Adipocyte (in vitro differentiated cells): ENCODE data around the gene SEMA3C.

Source experiments
- DNase-seq: peaks from one replicate; pipeline ENCODE4 v3.0.0-alpha.2; 2015; ENCODE audit warnings: low read depth
- H3K27me3 ChIP-seq: replicated peaks from 2 replicates; pipeline ENCODE4 v1.7.0; 2013; ENCODE audit warnings: mild to moderate bottlenecking, low read length, moderate library complexity; ENCODE audit not compliant: control insufficient read depth, insufficient read depth
- H3K36me3 ChIP-seq: 2 replicates; pipeline ENCODE4 v1.7.0; 2013; ENCODE audit warnings: low read length, mild to moderate bottlenecking, moderate library complexity; ENCODE audit not compliant: control insufficient read depth, insufficient read depth, severe bottlenecking
- H3K4me1 ChIP-seq: 2 replicates; pipeline ENCODE4 v1.7.0; 2013; ENCODE audit warnings: mild to moderate bottlenecking, low read length, moderate library complexity; ENCODE audit not compliant: control insufficient read depth, insufficient read depth
- H3K4me3 ChIP-seq: 2 replicates; pipeline ENCODE4 v1.7.0; 2013; ENCODE audit warnings: mild to moderate bottlenecking, low read length, moderate library complexity
- H3K9ac ChIP-seq: 2 replicates; pipeline ENCODE4 v1.7.0; 2013; ENCODE audit warnings: mild to moderate bottlenecking, low read length, moderate library complexity
- H3K9me3 ChIP-seq: 2 replicates; pipeline ENCODE4 v1.7.0; 2013; ENCODE audit warnings: mild to moderate bottlenecking, low read length, moderate library complexity; ENCODE audit not compliant: control insufficient read depth

Gene SEMA3C

DNA sequence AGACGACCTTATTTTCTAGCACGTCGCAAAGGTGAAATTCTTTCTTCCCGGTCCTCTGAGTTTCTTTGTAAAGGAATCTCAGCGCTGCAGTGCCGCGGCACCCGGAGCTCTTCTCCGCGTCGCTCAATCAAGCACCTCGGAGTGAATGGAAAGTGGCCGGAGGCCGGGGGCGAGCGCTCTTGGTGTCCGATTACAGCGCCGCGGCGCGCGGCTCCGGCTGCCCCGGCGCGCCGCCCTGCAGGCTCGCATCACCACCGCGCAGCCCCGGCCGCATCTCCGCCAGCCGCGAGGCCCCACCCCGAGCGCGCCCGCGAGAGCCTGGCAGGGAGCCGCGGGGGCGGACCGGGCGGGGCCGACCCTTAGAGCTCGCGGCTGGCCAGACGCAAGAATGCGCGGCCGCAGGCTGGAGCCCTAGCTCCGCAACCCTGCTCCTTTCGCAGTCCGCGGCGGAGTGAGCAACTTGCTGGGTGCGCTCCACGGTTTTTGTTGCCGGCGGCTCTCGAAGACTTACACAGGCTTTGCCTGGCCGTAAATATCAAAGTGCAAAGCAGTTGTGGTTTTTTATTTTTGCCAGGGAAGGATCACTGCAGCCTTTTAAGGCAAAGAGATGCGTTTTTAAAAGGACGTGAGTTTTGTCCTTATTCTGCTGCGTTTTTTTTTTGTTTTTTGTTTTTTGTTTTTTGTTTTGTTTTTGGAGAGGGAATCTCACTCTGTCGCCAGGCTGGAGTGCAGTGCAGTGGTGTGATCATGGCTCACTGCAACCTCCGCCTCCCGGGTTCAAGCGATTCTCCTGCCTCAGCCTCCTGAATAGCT lies at the start of gene SEMA3C:
SEMA3C (minus strand) TSS at position 143 of the 813 bp plus-strand sequence. CDS start 2,270 bp downstream, outside the sequence.
- H3K4me3 ChIP-seq: peak within 1 kb of the TSS; percentile 98
- DNase-seq: peak; percentile 98
- H3K9me3 ChIP-seq: no peaks in the 10 kb centered on the region
- no peaks in the 10 kb centered on the region for H3K27me3 ChIP-seq
- H3K36me3 ChIP-seq: peaks cover 16% of the 10 kb centered on the region
- H3K4me1 ChIP-seq: peaks cover 22% of the 10 kb centered on the region
- H3K9ac ChIP-seq: peak within 1 kb of the TSS; percentile 97

GRCh38 chr7:80968606-80969005 lies 49.8 kb upstream of the SEMA3C start:
- no peak for DNase-seq
- no peaks in the 10 kb centered on the region for H3K4me1 ChIP-seq
- no peak overlapping the region for H3K4me3 ChIP-seq
- H3K36me3 ChIP-seq: no peaks in the 10 kb centered on the region
- H3K9ac ChIP-seq: no peak overlapping the region
- no peaks in the 10 kb centered on the region for H3K27me3 ChIP-seq
- no peaks in the 10 kb centered on the region for H3K9me3 ChIP-seq

DNA sequence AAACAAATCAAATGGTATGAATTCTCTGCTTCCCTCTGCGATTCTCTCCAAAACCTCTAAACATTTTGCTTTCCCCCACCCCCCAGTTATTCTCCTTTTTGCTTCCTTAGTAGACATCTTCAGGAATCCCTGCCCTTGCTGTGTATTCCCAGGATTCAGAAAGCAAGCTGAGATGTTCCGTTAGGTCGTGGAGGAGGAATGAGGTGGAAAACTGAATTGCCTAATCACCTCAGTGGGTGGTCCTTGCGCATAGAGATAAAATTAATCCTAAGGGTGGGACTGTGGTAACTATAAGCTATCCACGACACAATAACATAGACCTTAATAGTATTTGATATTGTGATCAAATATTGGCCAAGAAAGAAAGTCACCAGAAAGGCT lies 49.1 kb upstream of the SEMA3C start:
- Histone ChIP-seq H3K9me3 (no peaks in the 10 kb centered on the region), H3K9ac (no peak overlapping the region), H3K4me1 (no peaks in the 10 kb centered on the region), H3K36me3 (no peaks in the 10 kb centered on the region), H3K27me3 (no peaks in the 10 kb centered on the region), H3K4me3 (no peak overlapping the region)
- no peak for DNase-seq

DNA sequence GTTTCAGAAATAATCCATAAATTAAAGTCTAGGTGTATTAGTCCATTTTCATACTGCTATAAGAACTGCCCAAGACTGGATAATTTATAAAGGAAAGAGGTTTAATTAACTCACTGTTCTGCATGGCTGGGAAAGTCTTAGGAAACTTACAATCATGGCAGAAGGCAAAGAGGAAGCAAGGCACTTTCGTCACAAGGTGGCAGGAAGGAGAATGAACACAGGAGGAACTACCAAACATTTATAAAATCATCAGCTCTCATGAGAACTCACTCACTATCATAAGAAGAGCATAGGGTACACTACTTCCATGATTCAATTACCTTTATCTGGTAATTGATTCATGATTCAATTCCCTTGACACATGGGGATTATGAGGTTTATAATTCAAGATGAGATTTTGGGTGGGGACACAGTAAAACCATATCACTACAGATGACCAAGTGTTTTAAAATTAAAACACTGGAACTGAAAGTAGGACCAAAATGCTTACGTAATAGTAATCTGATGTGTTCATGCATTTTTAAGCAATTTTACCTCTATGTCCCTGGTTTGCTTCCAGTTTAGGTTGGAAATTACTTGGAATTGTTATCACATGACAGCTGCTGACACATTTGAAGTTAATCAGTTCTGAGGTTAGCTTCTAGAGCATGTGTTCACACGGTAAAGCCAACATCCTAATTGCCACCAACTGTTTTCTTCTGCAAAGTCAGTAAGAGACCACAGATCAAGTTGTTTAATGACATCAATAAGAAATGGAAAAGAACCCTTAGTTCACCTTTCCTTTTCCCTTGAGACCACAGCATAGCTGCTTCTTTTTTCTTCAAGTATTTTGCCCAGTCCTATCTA lies 48.4 kb upstream of the SEMA3C start:
- Histone ChIP-seq H3K27me3 (no peaks in the 10 kb centered on the region), H3K36me3 (no peaks in the 10 kb centered on the region), H3K4me3 (no peak overlapping the region), H3K9ac (no peak overlapping the region), H3K4me1 (no peaks in the 10 kb centered on the region), H3K9me3 (no peaks in the 10 kb centered on the region)
- peak; percentile 13 for DNase-seq

- Histone ChIP-seq H3K4me3 (peak overlapping the region; percentile 33), H3K4me1 (peaks cover 9% of the 10 kb centered on the region), H3K27me3 (no peaks in the 10 kb centered on the region), H3K9me3 (no peaks in the 10 kb centered on the region), H3K9ac (no peak overlapping the region), H3K36me3 (no peaks in the 10 kb centered on the region)
- peak; percentile 17 for DNase-seq
Measured at GRCh38 chr7:80960244-80960795, 41.5 kb upstream of the SEMA3C start.

GRCh38 chr7:80957226-80957777 lies 38.5 kb upstream of the SEMA3C start:
- no peak overlapping the region for H3K9ac ChIP-seq
- no peak for DNase-seq

DNA sequence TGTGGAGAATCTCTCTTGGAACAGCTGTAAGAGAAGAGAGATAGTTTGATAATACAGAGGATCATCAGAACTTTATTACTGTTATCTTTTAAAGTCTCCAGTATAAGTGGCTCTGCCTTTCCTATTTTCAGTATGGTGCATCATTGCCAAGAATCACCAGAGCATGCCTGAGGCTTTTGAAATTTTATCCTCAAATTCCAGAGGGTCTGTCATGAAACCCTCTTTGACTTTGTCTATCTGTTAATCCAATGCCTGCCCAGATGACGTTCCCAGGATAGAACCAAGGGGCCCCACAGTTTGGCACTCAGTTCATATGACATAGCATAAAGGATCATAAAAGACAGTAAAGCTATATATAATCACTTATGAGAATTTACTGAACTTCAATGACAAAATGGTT lies 35.3 kb upstream of the SEMA3C start:
- no peaks in the 10 kb centered on the region for H3K36me3 ChIP-seq
- H3K9ac ChIP-seq: no peak overlapping the region
- H3K4me3 ChIP-seq: no peak overlapping the region
- H3K4me1 ChIP-seq: no peaks in the 10 kb centered on the region
- DNase-seq: no peak
- H3K9me3 ChIP-seq: no peaks in the 10 kb centered on the region
- no peaks in the 10 kb centered on the region for H3K27me3 ChIP-seq

More at GRCh38 chr7:80957226-80957777, 38.5 kb upstream of the SEMA3C start:
- H3K36me3 ChIP-seq: no peaks in the 10 kb centered on the region
- no peaks in the 10 kb centered on the region for H3K27me3 ChIP-seq
- no peaks in the 10 kb centered on the region for H3K9me3 ChIP-seq
- no peak overlapping the region for H3K4me3 ChIP-seq
- H3K4me1 ChIP-seq: peaks cover 9% of the 10 kb centered on the region

- Histone ChIP-seq H3K9me3 (no peaks in the 10 kb centered on the region), H3K4me3 (no peak overlapping the region), H3K4me1 (no peaks in the 10 kb centered on the region), H3K9ac (no peak overlapping the region), H3K36me3 (no peaks in the 10 kb centered on the region), H3K27me3 (no peaks in the 10 kb centered on the region)
- no peak for DNase-seq
Measured at GRCh38 chr7:80950550-80950967, 31.7 kb upstream of the SEMA3C start.

DNA sequence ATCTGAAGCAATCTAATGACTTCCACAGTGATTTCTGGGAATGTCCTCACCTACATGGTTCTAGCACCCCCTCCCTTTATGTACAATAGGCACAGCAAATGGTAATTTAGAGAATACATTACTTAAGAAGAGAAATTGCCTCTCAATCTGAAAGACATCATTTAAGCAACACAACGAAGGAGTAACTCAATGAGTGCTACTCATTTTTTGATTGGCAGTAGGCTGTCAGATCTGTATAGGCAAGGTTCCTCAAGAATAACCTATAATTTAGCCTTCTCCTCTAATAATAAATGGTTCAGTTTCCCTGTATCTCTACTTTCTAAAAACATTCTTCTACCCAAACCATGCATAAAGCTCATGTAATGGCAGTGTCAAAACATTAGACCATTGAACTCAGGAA lies 30.6 kb upstream of the SEMA3C start:
- no peak for DNase-seq
- Histone ChIP-seq H3K9ac (no peak overlapping the region), H3K27me3 (no peaks in the 10 kb centered on the region), H3K4me3 (no peak overlapping the region), H3K4me1 (no peaks in the 10 kb centered on the region), H3K36me3 (no peaks in the 10 kb centered on the region), H3K9me3 (no peaks in the 10 kb centered on the region)

- no peak for DNase-seq
- no peaks in the 10 kb centered on the region for H3K36me3 ChIP-seq
- no peak overlapping the region for H3K9ac ChIP-seq
- peaks cover 11% of the 10 kb centered on the region for H3K9me3 ChIP-seq
- H3K4me3 ChIP-seq: no peak overlapping the region
- H3K27me3 ChIP-seq: no peaks in the 10 kb centered on the region
- peaks cover 6% of the 10 kb centered on the region for H3K4me1 ChIP-seq
Measured at GRCh38 chr7:80946858-80947257, 28.0 kb upstream of the SEMA3C start.

- Histone ChIP-seq H3K4me3 (no peak overlapping the region), H3K4me1 (peaks cover 12% of the 10 kb centered on the region), H3K36me3 (no peaks in the 10 kb centered on the region), H3K9ac (no peak overlapping the region), H3K27me3 (no peaks in the 10 kb centered on the region), H3K9me3 (peaks cover 11% of the 10 kb centered on the region)
- no peak for DNase-seq
Measured at GRCh38 chr7:80945976-80946375, 27.1 kb upstream of the SEMA3C start.
